Measurements from ENCODE around the gene ST14. TPM values are rescaled to one million over a fixed set of nuclear protein-coding genes. Genes with fewer than 3 reads are reported as not detected.

ST14 gene
- total and polyA plus RNA-seq, 2 donors (not counting 1 experiment from before 2014, with no cell fraction given), result 36.2 to 52.2 TPM

- WGBS (ENCODE audit: insufficient coverage), result 95% methylated on average over 17 of the region's 19 CpGs
These were observed 52.3 kb downstream of the ST14 start for GRCh38 chr11:130211781-130212401.

More at GRCh38 chr11:130211781-130212401, 52.3 kb downstream of the ST14 start:
- Histone ChIP-seq H3K9me3 (ENCODE audit: control extremely low read depth in 1 of 3, control insufficient read depth in 2 of 3, insufficient read depth in 1 of 3, low read length in 2 of 3) (no peaks in the 10 kb centered on the region), H3K36me3 (replicated peaks in 1 of 2; ENCODE audit: control extremely low read depth in 1 of 2, control insufficient read depth in 1 of 2, extremely low read depth in 1 of 2, insufficient read depth in 2 of 2, low read length in 1 of 2) (peaks cover 0 to 13% of the 10 kb centered on the region in 2 experiments), H3K27me3 (replicated peaks in 1 of 4; ENCODE audit: control extremely low read depth in 1 of 4, control insufficient read depth in 3 of 4, insufficient read depth in 4 of 4, low read length in 3 of 4) (no peaks in the 10 kb centered on the region), H2AFZ (ENCODE audit: insufficient read depth, low read depth, low read length, poor library complexity, severe bottlenecking) (no peak overlapping the region), H4K20me1 (ENCODE audit: control insufficient read depth, insufficient read depth, low read length, poor library complexity, severe bottlenecking) (no peaks in the 10 kb centered on the region), H3K27ac (ENCODE audit: low read length in 2 of 2) (no peak overlapping the region), H3K4me3 (ENCODE audit: control extremely low read depth in 1 of 5, extremely low read depth in 1 of 5, insufficient read depth in 1 of 5, low read depth in 2 of 5, low read length in 4 of 5) (no peak overlapping the region), H3K9ac (ENCODE audit: low read length) (no peak overlapping the region), H3K79me2 (ENCODE audit: control insufficient read depth, insufficient read depth, low read length) (no peaks in the 10 kb centered on the region), H3K4me1 (ENCODE audit: control insufficient read depth in 2 of 2, insufficient read depth in 2 of 2, low read length in 2 of 2) (peaks cover 0 to 10% of the 10 kb centered on the region in 2 donors), H3K4me2 (replicated peaks; ENCODE audit: low read depth, low read length, poor library complexity, severe bottlenecking) (no peak overlapping the region)
- no peak for TF ChIP-seq EZH2 (IDR thresholded peaks at IDR 0.05; ENCODE audit: borderline replicate concordance, insufficient read depth, low read depth, low read length, poor library complexity, severe bottlenecking)
- TF ChIP-seq CTCF (IDR thresholded peaks at IDR 0.05), result no peak
- Mint-ChIP-seq H3K9me3 (ENCODE audit: insufficient read depth) (no peaks in the 10 kb centered on the region), H3K4me3 (no peak overlapping the region), H3K4me1 (peaks cover 11% of the 10 kb centered on the region), H3K27me3 (peaks cover 4% of the 10 kb centered on the region), H3K27ac (no peak overlapping the region)
- POLR2A ChIA-PET, result no interaction called here
- intact Hi-C loops (cut with micrococcal nuclease), result loop anchor here (2.0 kb wide), 1 partner anchor 65 kb away; no protein-coding TSS in a partner anchor
- ATAC-seq (ENCODE audit: low read depth) (no peak), DNase-seq (no peak)
- CTCF ChIA-PET, result interaction anchor here (0.7 to 3.0 kb wide), 17 partner anchors 10 to 650 kb away, joined by 3 to 51 read pairs (median 6); partner anchors contain the start of gene ST14
